Measurements from ENCODE around the gene POU4F1. TPM values are rescaled to one million over a fixed set of nuclear protein-coding genes. Genes with fewer than 3 reads are reported as not detected.

POU4F1 gene
- total RNA-seq, 1 experiment from 2014 or later, result not detected

- no peak for DNase-seq (ENCODE audit: low read depth)
- in situ Hi-C loops (cut with HindIII; ENCODE audit: low pct_unique_long_range_greater_than_20kb, low sequenced_read_pairs), result no loop called here
These were observed 7.6 kb downstream of the POU4F1 start for GRCh38 chr13:78595495-78596398.

- no peak for DNase-seq (ENCODE audit: low read depth)
- in situ Hi-C loops (cut with HindIII; ENCODE audit: low pct_unique_long_range_greater_than_20kb, low sequenced_read_pairs), result no loop called here
These were observed 8.8 kb downstream of the POU4F1 start for GRCh38 chr13:78594456-78594975.

- DNase-seq (ENCODE audit: low read depth), result no peak
These were observed 9.5 kb downstream of the POU4F1 start for GRCh38 chr13:78593652-78594455.

GRCh38 chr13:78593129-78593528 lies 10.2 kb downstream of the POU4F1 start:
- in situ Hi-C loops (cut with HindIII; ENCODE audit: low pct_unique_long_range_greater_than_20kb, low sequenced_read_pairs), result no loop called here

More at GRCh38 chr13:78593652-78594455, 9.5 kb downstream of the POU4F1 start:
- in situ Hi-C loops (cut with HindIII; ENCODE audit: low pct_unique_long_range_greater_than_20kb, low sequenced_read_pairs), result no loop called here

GRCh38 chr13:78592584-78592983 lies 10.8 kb downstream of the POU4F1 start:
- in situ Hi-C loops (cut with HindIII; ENCODE audit: low pct_unique_long_range_greater_than_20kb, low sequenced_read_pairs), result no loop called here
- no peak for DNase-seq (ENCODE audit: low read depth)

More at GRCh38 chr13:78593129-78593528, 10.2 kb downstream of the POU4F1 start:
- DNase-seq (ENCODE audit: low read depth), result no peak

GRCh38 chr13:78589206-78589605 lies 14.1 kb downstream of the POU4F1 start:
- DNase-seq (ENCODE audit: low read depth), result peak; percentile 31
- in situ Hi-C loops (cut with HindIII; ENCODE audit: low pct_unique_long_range_greater_than_20kb, low sequenced_read_pairs), result no loop called here

- in situ Hi-C loops (cut with HindIII; ENCODE audit: low pct_unique_long_range_greater_than_20kb, low sequenced_read_pairs), result no loop called here
- no peak for DNase-seq (ENCODE audit: low read depth)
These were observed 16.0 kb downstream of the POU4F1 start for GRCh38 chr13:78587395-78587794.

- no peak for DNase-seq (ENCODE audit: low read depth)
- in situ Hi-C loops (cut with HindIII; ENCODE audit: low pct_unique_long_range_greater_than_20kb, low sequenced_read_pairs), result no loop called here
These were observed 16.6 kb downstream of the POU4F1 start for GRCh38 chr13:78586706-78587105.

- in situ Hi-C loops (cut with HindIII; ENCODE audit: low pct_unique_long_range_greater_than_20kb, low sequenced_read_pairs), result no loop called here
- no peak for DNase-seq (ENCODE audit: low read depth)
These were observed 27.1 kb downstream of the POU4F1 start for GRCh38 chr13:78576261-78576660.

GRCh38 chr13:78572459-78572858 lies 30.9 kb downstream of the POU4F1 start:
- in situ Hi-C loops (cut with HindIII; ENCODE audit: low pct_unique_long_range_greater_than_20kb, low sequenced_read_pairs), result no loop called here
- no peak for DNase-seq (ENCODE audit: low read depth)

- in situ Hi-C loops (cut with HindIII; ENCODE audit: low pct_unique_long_range_greater_than_20kb, low sequenced_read_pairs), result no loop called here
- DNase-seq (ENCODE audit: low read depth), result no peak
These were observed 34.3 kb downstream of the POU4F1 start for GRCh38 chr13:78569029-78569428.

GRCh38 chr13:78566631-78567030 lies 36.7 kb downstream of the POU4F1 start:
- no peak for DNase-seq (ENCODE audit: low read depth)
- in situ Hi-C loops (cut with HindIII; ENCODE audit: low pct_unique_long_range_greater_than_20kb, low sequenced_read_pairs), result no loop called here

GRCh38 chr13:78562237-78562889 lies 41.0 kb downstream of the POU4F1 start:
- in situ Hi-C loops (cut with HindIII; ENCODE audit: low pct_unique_long_range_greater_than_20kb, low sequenced_read_pairs), result no loop called here

More at GRCh38 chr13:78562237-78562889, 41.0 kb downstream of the POU4F1 start:
- no peak for DNase-seq (ENCODE audit: low read depth)

Other genes with a start within 250 kb of the POU4F1 start
- gene OBI1, start 55.6 kb upstream of the POU4F1 start, total RNA-seq (2014; rRNA removed; shearing (Covaris generic); ENCODE audit: low replicate concordance), result 4.6 and 6.5 TPM in 2 replicates

Data from Caki2 (cell line).